H1 (cell line): ENCODE measurements around the gene CTSW. TPM values are rescaled to one million over a fixed set of nuclear protein-coding genes. Genes with fewer than 3 reads are reported as not detected.

ENCODE experiments used
- CTCF ChIA-PET: fragments of 300-600 bp; sonication (Branson Sonifier 250); formaldehyde crosslinking; loops from one replicate; lab custom pipeline; 2021; ENCODE audit not compliant: partially characterized antibody; lab: Charles Lee
- POLR2A ChIA-PET: fragments of 300-600 bp; sonication (Branson Sonifier 250); formaldehyde crosslinking; loops from one replicate; lab custom pipeline; 2021; ENCODE audit warnings: inconsistent platforms; ENCODE audit not compliant: partially characterized antibody; lab: Charles Lee
- DNase-seq, 2 experiments: peaks; one replicate each; pipeline versions ENCODE4 v3.0.0 to v3.0.0-alpha.2; 2010 to 2022; ENCODE audit warnings: low spot score in 2 of 2, low read depth in 1 of 2, mixed read lengths in 1 of 2
- FAIRE-seq: peaks from 2 replicates; lab custom pipeline; 2011; peaks lifted over from hg19 to GRCh38; lab: Jason Lieb, UNC
- H2AFZ ChIP-seq: 2 replicates; pipeline ENCODE4 v1.8.1; 2012; ENCODE audit warnings: low read length, inconsistent platforms
- H2AK5ac ChIP-seq: 2 replicates; pipeline ENCODE4 v1.6.1; 2013; ENCODE audit warnings: low read depth, low read length
- H2BK120ac ChIP-seq: replicated peaks from 2 replicates; pipeline ENCODE3; 2013; ENCODE audit warnings: low read depth, low read length, inconsistent platforms
- H2BK12ac ChIP-seq: 2 replicates; pipeline ENCODE4 v1.6.1; 2013; ENCODE audit warnings: low read depth, low read length
- H2BK15ac ChIP-seq: 2 replicates; pipeline ENCODE4 v1.6.1; 2013; ENCODE audit warnings: low read length
- H2BK20ac ChIP-seq: 2 replicates; pipeline ENCODE4 v1.6.1; 2013; ENCODE audit warnings: low read length
- H2BK5ac ChIP-seq: 2 replicates; pipeline ENCODE4 v1.6.1; 2013; ENCODE audit warnings: low read depth, low read length
- H3K14ac ChIP-seq: 2 replicates; pipeline ENCODE4 v1.6.1; 2013; ENCODE audit warnings: inconsistent platforms; ENCODE audit not compliant: insufficient read length
- H3K18ac ChIP-seq: 2 replicates; pipeline ENCODE4 v1.6.1; 2013; ENCODE audit warnings: low read length; ENCODE audit errors: extremely low read depth
- H3K23ac ChIP-seq: 2 replicates; pipeline ENCODE4 v1.6.1; 2013; ENCODE audit warnings: inconsistent platforms; ENCODE audit not compliant: insufficient read length
- H3K23me2 ChIP-seq: 2 replicates; pipeline ENCODE4 v1.6.1; 2013; ENCODE audit warnings: low read depth, low read length
- H3K27ac ChIP-seq: 2 replicates; pipeline ENCODE4 v1.6.1; 2011; ENCODE audit warnings: low read depth, low read length, inconsistent platforms
- H3K27me3 ChIP-seq, 4 experiments: replicated peaks in 1 of 4; 1 replicate in 1 of 4; 2 replicates in 3 of 4; pipeline versions ENCODE4 v1.6.1 to v1.8.1; 2011 to 2013; ENCODE audit warnings: low read length in 3 of 4, mild to moderate bottlenecking in 3 of 4, inconsistent platforms in 2 of 4, mixed read lengths in 2 of 4, moderate library complexity in 1 of 4; ENCODE audit not compliant: control insufficient read depth in 3 of 4, insufficient read depth in 3 of 4; ENCODE audit errors: extremely low read depth in 1 of 4
- H3K36me3 ChIP-seq, 4 experiments: 2 replicates each; pipeline versions ENCODE4 v1.6.1 to v1.8.1; 2011 to 2013; ENCODE audit warnings: mild to moderate bottlenecking in 4 of 4, low read length in 3 of 4, moderate library complexity in 2 of 4, control low read depth in 1 of 4, inconsistent platforms in 1 of 4; ENCODE audit not compliant: insufficient read depth in 4 of 4, control insufficient read depth in 2 of 4
- H3K4ac ChIP-seq: replicated peaks from 2 replicates; pipeline ENCODE3; 2013; ENCODE audit warnings: low read length, low read depth, mixed read lengths, inconsistent platforms; ENCODE audit not compliant: insufficient read length
- H3K4me1 ChIP-seq, 4 experiments: replicated peaks in 1 of 4; 1 replicate in 1 of 4; 2 replicates in 3 of 4; pipeline versions ENCODE4 v1.6.1 to v1.8.1; 2011 to 2013; ENCODE audit warnings: low read length in 3 of 4, inconsistent platforms in 2 of 4, mixed read lengths in 1 of 4; ENCODE audit not compliant: insufficient read depth in 4 of 4, control insufficient read depth in 3 of 4
- H3K4me2 ChIP-seq, 2 experiments: 2 replicates each; pipeline versions ENCODE4 v1.6.1 to v1.8.1; 2011 to 2013; ENCODE audit warnings: low read depth in 2 of 2, low read length in 2 of 2, control low read depth in 1 of 2, inconsistent platforms in 1 of 2, mild to moderate bottlenecking in 1 of 2; ENCODE audit not compliant: insufficient read depth in 1 of 2
- H3K4me3 ChIP-seq, 4 experiments: fragments of 200-600, 300-600 bp in 1 of 4; sonication (generic), shearing (Covaris generic), sonication (Bioruptor Twin) in 1 of 4; 2 replicates each; pipeline versions ENCODE4 v1.5.1 to v1.8.1; 2011 to 2016; ENCODE audit warnings: low read length in 4 of 4, low read depth in 3 of 4, control low read depth in 2 of 4, inconsistent platforms in 2 of 4, mild to moderate bottlenecking in 2 of 4, mixed read lengths in 1 of 4, moderate library complexity in 1 of 4; ENCODE audit not compliant: insufficient read depth in 2 of 4; ENCODE audit errors: extremely low read depth in 1 of 4
- H3K56ac ChIP-seq: replicated peaks from 2 replicates; pipeline ENCODE3; 2013; ENCODE audit warnings: low read depth, mild to moderate bottlenecking, mixed read lengths, low read length, inconsistent platforms; ENCODE audit not compliant: insufficient read length
- H3K79me1 ChIP-seq: 2 replicates; pipeline ENCODE4 v1.6.1; 2013; ENCODE audit warnings: low read depth, low read length, control low read depth
- H3K79me2 ChIP-seq, 2 experiments: 2 replicates each; pipeline versions ENCODE4 v1.6.1 to v1.8.1; 2012 to 2013; ENCODE audit warnings: low read length in 2 of 2, mild to moderate bottlenecking in 2 of 2, inconsistent platforms in 1 of 2; ENCODE audit not compliant: insufficient read depth in 2 of 2, control insufficient read depth in 1 of 2
- H3K9ac ChIP-seq, 4 experiments: replicated peaks in 1 of 4; 1 replicate in 1 of 4; 2 replicates in 3 of 4; pipeline versions ENCODE4 v1.6.1 to v1.8.1; 2011 to 2013; ENCODE audit warnings: low read depth in 3 of 4, low read length in 3 of 4, control low read depth in 2 of 4, mild to moderate bottlenecking in 2 of 4, moderate library complexity in 2 of 4, inconsistent platforms in 1 of 4; ENCODE audit errors: extremely low read depth in 1 of 4
- H3K9me3 ChIP-seq, 2 experiments: 2 replicates each; pipeline versions ENCODE4 v1.6.1 to v1.8.1; 2012 to 2013; ENCODE audit warnings: mild to moderate bottlenecking in 2 of 2, moderate library complexity in 2 of 2, control low read depth in 1 of 2, inconsistent platforms in 1 of 2, low read depth in 1 of 2, low read length in 1 of 2, mixed read lengths in 1 of 2; ENCODE audit not compliant: insufficient read depth in 2 of 2
- H4K20me1 ChIP-seq, 2 experiments: replicated peaks in 1 of 2; 2 replicates each; pipeline versions ENCODE3 to v1.8.1; 2011 to 2013; ENCODE audit warnings: inconsistent platforms in 2 of 2, low read length in 2 of 2, mild to moderate bottlenecking in 1 of 2; ENCODE audit not compliant: insufficient read depth in 2 of 2, control insufficient read depth in 1 of 2
- H4K5ac ChIP-seq: 2 replicates; pipeline ENCODE4 v1.6.1; 2013; ENCODE audit warnings: low read length, low read depth, mixed read lengths, inconsistent platforms; ENCODE audit not compliant: insufficient read length
- H4K8ac ChIP-seq: 2 replicates; pipeline ENCODE4 v1.8.0; 2013; ENCODE audit warnings: mild to moderate bottlenecking, moderate library complexity, low read length, inconsistent platforms; ENCODE audit not compliant: insufficient read depth; ENCODE audit errors: extremely low read depth
- H4K91ac ChIP-seq: replicated peaks from 2 replicates; pipeline ENCODE3; 2013; ENCODE audit warnings: low read length, mixed read lengths, inconsistent platforms; ENCODE audit not compliant: insufficient read length
- BACH1 ChIP-seq: IDR thresholded peaks from 2 replicates; pipeline ENCODE4 v1.6.1; 2012; ENCODE audit warnings: low read length, improper control_type of control experiment
- BCL11A ChIP-seq, 2 experiments: IDR thresholded peaks; one replicate each; pipeline ENCODE4 v1.6.1; 2011; ENCODE audit warnings: low read depth in 2 of 2, low read length in 2 of 2, mild to moderate bottlenecking in 2 of 2
- CHD1 ChIP-seq: IDR thresholded peaks from 2 replicates; pipeline ENCODE4 v1.6.1; 2012; ENCODE audit warnings: low read depth, low read length, improper control_type of control experiment
- CREB1 ChIP-seq: IDR thresholded peaks from 2 replicates; pipeline ENCODE4 v1.6.1; 2012; ENCODE audit warnings: inconsistent platforms
- GABPA ChIP-seq: IDR thresholded peaks from 2 replicates; pipeline ENCODE4 v1.6.1; 2011; ENCODE audit warnings: mild to moderate bottlenecking, low read length, moderate library complexity, borderline replicate concordance; ENCODE audit not compliant: insufficient read depth
- HDAC2 ChIP-seq, 2 experiments: fragments of 300-600 bp in 1 of 2; sonication (generic) in 1 of 2; IDR thresholded peaks; 2 replicates each; pipeline ENCODE4 v1.6.1; 2011 to 2012; ENCODE audit warnings: low read depth in 2 of 2, low read length in 2 of 2, mild to moderate bottlenecking in 2 of 2, moderate library complexity in 2 of 2, borderline replicate concordance in 1 of 2, inconsistent platforms in 1 of 2
- KDM4A ChIP-seq: IDR thresholded peaks from one replicate; pipeline ENCODE4 v1.7.1; 2012; ENCODE audit warnings: low read depth, mild to moderate bottlenecking, moderate library complexity, low read length, inconsistent platforms; ENCODE audit not compliant: severe bottlenecking
- NRF1 ChIP-seq: IDR thresholded peaks from 2 replicates; pipeline ENCODE4 v1.6.1; 2011; ENCODE audit warnings: mild to moderate bottlenecking, low read depth, low read length, improper control_type of control experiment
- POU5F1 ChIP-seq: IDR thresholded peaks from 2 replicates; pipeline ENCODE4 v1.6.1; 2011; ENCODE audit warnings: low read depth, mild to moderate bottlenecking, low read length, moderate library complexity
- SP1 ChIP-seq: IDR thresholded peaks from 2 replicates; pipeline ENCODE4 v1.6.1; 2011; ENCODE audit warnings: low read depth, low read length
- SP4 ChIP-seq: IDR thresholded peaks from 2 replicates; pipeline ENCODE4 v1.6.1; 2012; ENCODE audit warnings: low read length, inconsistent platforms
- SRF ChIP-seq: IDR thresholded peaks from 2 replicates; pipeline ENCODE4 v1.6.1; 2011; ENCODE audit warnings: mild to moderate bottlenecking, low read depth, low read length, moderate library complexity
- WGBS, 2 experiments: shearing (Covaris generic) in 1 of 2; methylation state at CpG; one replicate each; pipeline versions ENCODE4 v1.1.6 to v1.1.7; 2013 to 2015; ENCODE audit warnings: low lambda C conversion rate in 2 of 2, mixed read lengths in 2 of 2, inconsistent platforms in 1 of 2, low coverage in 1 of 2, missing lambda C conversion rate in 1 of 2; ENCODE audit not compliant: insufficient replicate concordance in 2 of 2, insufficient coverage in 1 of 2, insufficient read length in 1 of 2; ENCODE audit errors: extremely low coverage in 1 of 2, missing lambda C conversion rate in 1 of 2; 5-methylcytosine and 5-hydroxymethylcytosine counted together
- polyA plus RNA-seq, 7 experiments: library from polyadenylated mRNA; depleted of rRNA in 3 of 7; stranded (reverse) in 5 of 7; unstranded in 2 of 7; fragments of >200 nt in 5 of 7; fragments of 200-250 nt in 2 of 7; gene quantifications; 1 replicate in 5 of 7; 2 replicates in 1 of 7; 4 replicates in 1 of 7; pipeline versions ENCODE4 v1.2.1 to v1.2.3, GENCODE V29; 2011 to 2013; ENCODE audit warnings: missing spikeins in 2 of 7, mixed read lengths in 2 of 7
- total RNA-seq: library from RNA; stranded (reverse); fragmentation: NEBNext Ultra II Directional; extraction: Animal tissue kit (Norgen Biotek cat#: 25700); gene quantifications from 2 replicates; pipeline ENCODE4 v1.2.1, GENCODE V29; 2021
- TF ChIP-seq, protein P1 (sequence below): IDR thresholded peaks from 2 replicates; pipeline ENCODE4 v1.6.1; 2012; ENCODE audit warnings: inconsistent platforms

CTSW gene
- total and polyA plus RNA-seq, 2 of the 8 experiments (the other 6 are each of a cell fraction or from before 2014, with no cell fraction given) = not detected

DNA sequence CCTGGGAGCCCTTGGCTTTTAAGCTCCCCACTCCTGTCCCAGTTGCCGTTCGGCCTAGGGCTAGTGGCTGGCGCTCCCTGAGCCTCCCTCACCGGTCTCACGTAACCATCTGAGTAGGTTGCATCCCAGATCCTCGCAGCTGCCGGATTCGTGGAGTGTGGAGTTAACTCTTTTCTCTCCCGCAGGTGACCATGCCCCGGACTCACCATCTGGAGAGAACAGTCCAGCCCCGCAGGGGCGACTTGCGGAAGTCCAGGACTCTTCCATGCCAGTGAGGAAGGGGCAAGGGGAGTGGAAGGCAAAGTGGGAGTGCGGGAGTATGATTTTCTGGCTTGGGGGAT, 18.5 kb upstream of the CTSW start:
- Histone ChIP-seq H3K14ac (no peak overlapping the region), H3K79me1 (peaks cover 5% of the 10 kb centered on the region), H4K20me1 (peaks cover 6 to 9% of the 10 kb centered on the region in 2 experiments), H4K8ac (peak overlapping the region; percentile 64), H3K27me3 (no peaks in the 10 kb centered on the region), H2BK120ac (no peak overlapping the region), H4K91ac (peak overlapping the region; percentile 79), H3K9ac (peak overlapping the region; percentile 74 to 97 (median 86)), H2BK12ac (peak overlapping the region; percentile 43; the same call in 1 of the 2 replicates), H4K5ac (peak overlapping the region; percentile 64), H3K27ac (peak overlapping the region; percentile 82; the same call in 1 of the 2 replicates), H2AFZ (no peak overlapping the region), H2BK20ac (no peak overlapping the region), H3K4me1 (peaks cover 0 to 14% (median 6%) of the 10 kb centered on the region in 4 experiments; a peak in 5 of 7 replicates), H3K9me3 (no peaks in the 10 kb centered on the region), H3K18ac (peak overlapping the region; percentile 38; the same call in 1 of the 2 replicates), H3K56ac (peak overlapping the region; percentile 59), H3K79me2 (peaks cover 6 to 20% of the 10 kb centered on the region in 2 experiments), H3K23me2 (peaks cover 19% of the 10 kb centered on the region), H2BK5ac (peak overlapping the region; percentile 89; the same call in 1 of the 2 replicates), H3K36me3 (peaks cover 5 to 17% (median 15%) of the 10 kb centered on the region in 4 experiments), H3K4ac (peak overlapping the region; percentile 32), H3K4me2 (peak overlapping the region; percentile 95 to 97), H3K23ac (no peak overlapping the region), H3K4me3 (peak overlapping the region; percentile 75 to 95 (median 82)), H2AK5ac (no peak overlapping the region), H2BK15ac (0 out of 2 replicates have a peak overlapping the region, but pooled peaks have one; percentile 3)
- 13% methylated on average over 14 of the region's 14 CpGs; no CpG with 5 or more reads in 1 of the 2 experiments for WGBS, 2 experiments
- ChIA-PET POLR2A (interaction anchor here (0.6 to 39.7 kb wide), 17 partner anchors 5 to 314 kb away, joined by 3 to 1071 read pairs (median 4); partner anchors contain the start of genes CCDC85B, CFL1, CTSW and EFEMP2), CTCF (interaction anchor here (0.6 to 9.9 kb wide), 16 partner anchors 9 to 246 kb away, joined by 3 to 191 read pairs (median 5); partner anchors contain the start of genes CCDC85B, CTSW, FIBP and KAT5)
- FAIRE-seq = no peak
- TF ChIP-seq BCL11A (IDR thresholded peaks at IDR 0.05; ENCODE audit: low read depth in 2 of 2, low read length in 2 of 2) (no peak), SRF (no peak), GABPA (no peak), HDAC2 (IDR thresholded peaks at IDR 0.05; ENCODE audit: borderline replicate concordance in 1 of 2, low read depth in 2 of 2, low read length in 2 of 2) (no peak), CREB1 (no peak), SP1 (no peak), NRF1 (no peak), CHD1 (no peak), SP4 (no peak), KDM4A (no peak), POU5F1 (no peak), BACH1 (no peak)
- TF ChIP-seq, protein P1, sequence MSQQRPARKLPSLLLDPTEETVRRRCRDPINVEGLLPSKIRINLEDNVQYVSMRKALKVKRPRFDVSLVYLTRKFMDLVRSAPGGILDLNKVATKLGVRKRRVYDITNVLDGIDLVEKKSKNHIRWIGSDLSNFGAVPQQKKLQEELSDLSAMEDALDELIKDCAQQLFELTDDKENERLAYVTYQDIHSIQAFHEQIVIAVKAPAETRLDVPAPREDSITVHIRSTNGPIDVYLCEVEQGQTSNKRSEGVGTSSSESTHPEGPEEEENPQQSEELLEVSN = no peak
- no peak for DNase-seq
